Kidney capillary endothelial cell (primary cell): ENCODE data around the gene ZNF76.

Experiments used
- DNase-seq: peaks from one replicate; pipeline ENCODE4 v3.0.0-alpha.2; 2018; ENCODE audit warnings: low spot score

ZNF76 gene

GRCh38 chr6:35237476-35237875 lies 22.1 kb upstream of the ZNF76 start:
- DNase-seq = no peak

- DNase-seq = no peak
These were observed 20.7 kb upstream of the ZNF76 start for GRCh38 chr6:35238843-35239289.

- DNase-seq = no peak
These were observed 20.0 kb upstream of the ZNF76 start for GRCh38 chr6:35239581-35239980.

GRCh38 chr6:35240838-35241801 lies 18.4 kb upstream of the ZNF76 start:
- peak; percentile 58 for DNase-seq

GRCh38 chr6:35242486-35242885 lies 17.0 kb upstream of the ZNF76 start:
- DNase-seq = no peak

GRCh38 chr6:35242906-35243305 lies 16.6 kb upstream of the ZNF76 start:
- no peak for DNase-seq

- DNase-seq = no peak
These were observed 16.1 kb upstream of the ZNF76 start for GRCh38 chr6:35243386-35243958.

GRCh38 chr6:35244551-35244950 lies 15.0 kb upstream of the ZNF76 start:
- no peak for DNase-seq

GRCh38 chr6:35247642-35248231 lies 11.8 kb upstream of the ZNF76 start:
- DNase-seq = no peak

- no peak for DNase-seq
These were observed 11.2 kb upstream of the ZNF76 start for GRCh38 chr6:35248300-35248699.

GRCh38 chr6:35248965-35249364 lies 10.6 kb upstream of the ZNF76 start:
- no peak for DNase-seq

GRCh38 chr6:35251949-35252348 lies 7.6 kb upstream of the ZNF76 start:
- no peak for DNase-seq

GRCh38 chr6:35253249-35253648 lies 6.3 kb upstream of the ZNF76 start:
- DNase-seq = no peak

- DNase-seq = no peak
These were observed 1.2 kb upstream of the ZNF76 start for GRCh38 chr6:35258336-35258735.

GRCh38 chr6:35258858-35259193 lies 709 bp upstream of the ZNF76 start:
- DNase-seq = peak; percentile 24

- DNase-seq = peak; percentile 10
These were observed 534 bp downstream of the ZNF76 start for GRCh38 chr6:35259948-35260590.

GRCh38 chr6:35260591-35261570 lies 1.3 kb downstream of the ZNF76 start:
- no peak for DNase-seq

- no peak for DNase-seq
These were observed 3.1 kb downstream of the ZNF76 start for GRCh38 chr6:35262596-35262995.

GRCh38 chr6:35264550-35265274 lies 5.2 kb downstream of the ZNF76 start:
- no peak for DNase-seq

- no peak for DNase-seq
These were observed 6.0 kb downstream of the ZNF76 start for GRCh38 chr6:35265523-35265922.

- DNase-seq = no peak
These were observed 7.9 kb downstream of the ZNF76 start for GRCh38 chr6:35267446-35267845.
